Measurements from ENCODE around the gene NKIRAS1. TPM values are rescaled to one million over a fixed set of nuclear protein-coding genes. Genes with fewer than 3 reads are reported as not detected.

Gene NKIRAS1
- total and polyA plus RNA-seq, 2 experiments from 2014 or later = 9.2 to 9.7 TPM

- peaks cover 13% of the 10 kb centered on the region for H3K27me3 Mint-ChIP-seq (ENCODE audit: insufficient read depth, low read depth, poor library complexity)
- no peaks in the 10 kb centered on the region for H3K36me3 ChIP-seq (ENCODE audit: insufficient read depth)
- H3K9me3 Mint-ChIP-seq = no peaks in the 10 kb centered on the region
- no peak overlapping the region for H3K27ac Mint-ChIP-seq
- H3K4me2 ChIP-seq = no peak overlapping the region
- DNase-seq (ENCODE audit: low spot score) (no peak), ATAC-seq (no peak)
- H3K4me3 Mint-ChIP-seq = no peak overlapping the region
- no peaks in the 10 kb centered on the region for H3F3A ChIP-seq (replicated peaks; ENCODE audit: low read depth)
- peaks cover 13% of the 10 kb centered on the region for H3K4me1 Mint-ChIP-seq
- TF ChIP-seq JUNB (IDR thresholded peaks at IDR 0.05; ENCODE audit: unreplicated experiment) (no peak), CTCF (conservative IDR thresholded peaks at IDR 0.05; ENCODE audit: low read depth in 2 of 2) (peak; percentile 28 to 64; a peak in 3 of 4 replicates)
- H3K27me3 ChIP-seq (ENCODE audit: insufficient read depth) = no peaks in the 10 kb centered on the region
- peaks cover 8% of the 10 kb centered on the region; the same call in 1 of the 2 replicates for H3K4me1 ChIP-seq (ENCODE audit: insufficient read depth)
- H4K20me1 ChIP-seq (replicated peaks; ENCODE audit: insufficient read depth) = no peaks in the 10 kb centered on the region
- peaks cover under 1% of the 10 kb centered on the region; the same call in 2 of the 3 replicates for H3K36me3 Mint-ChIP-seq (ENCODE audit: low read depth)
- H2AFZ ChIP-seq = no peak overlapping the region
- H3K9me2 ChIP-seq (ENCODE audit: insufficient read depth) = no peaks in the 10 kb centered on the region
- no peak overlapping the region for H3K27ac ChIP-seq (ENCODE audit: low read depth)
- H3K79me2 ChIP-seq (replicated peaks; ENCODE audit: insufficient read depth) = no peaks in the 10 kb centered on the region
- no peak overlapping the region for H3K4me3 ChIP-seq
Observed at GRCh38 chr3:23926736-23927135, 9.9 kb upstream of the NKIRAS1 start.

GRCh38 chr3:23926246-23926645 lies 9.5 kb upstream of the NKIRAS1 start:
- DNase-seq (ENCODE audit: low spot score) (no peak), ATAC-seq (no peak)
- Histone ChIP-seq H3K9me2 (ENCODE audit: insufficient read depth) (no peaks in the 10 kb centered on the region), H3K27ac (ENCODE audit: low read depth) (no peak overlapping the region), H3K79me2 (replicated peaks; ENCODE audit: insufficient read depth) (no peaks in the 10 kb centered on the region), H3K4me2 (no peak overlapping the region), H3K4me3 (no peak overlapping the region), H4K20me1 (replicated peaks; ENCODE audit: insufficient read depth) (no peaks in the 10 kb centered on the region), H3K27me3 (ENCODE audit: insufficient read depth) (no peaks in the 10 kb centered on the region), H3K36me3 (ENCODE audit: insufficient read depth) (no peaks in the 10 kb centered on the region), H3K4me1 (ENCODE audit: insufficient read depth) (peaks cover 4% of the 10 kb centered on the region; the same call in 1 of the 2 replicates), H3F3A (replicated peaks; ENCODE audit: low read depth) (no peaks in the 10 kb centered on the region), H2AFZ (no peak overlapping the region)
- Mint-ChIP-seq H3K36me3 (ENCODE audit: low read depth) (peaks cover 5% of the 10 kb centered on the region; the same call in 2 of the 3 replicates), H3K27ac (no peak overlapping the region), H3K9me3 (no peaks in the 10 kb centered on the region), H3K27me3 (ENCODE audit: insufficient read depth, low read depth, poor library complexity) (peaks cover 13% of the 10 kb centered on the region), H3K4me3 (no peak overlapping the region), H3K4me1 (peaks cover 8% of the 10 kb centered on the region)
- TF ChIP-seq, protein P1, sequence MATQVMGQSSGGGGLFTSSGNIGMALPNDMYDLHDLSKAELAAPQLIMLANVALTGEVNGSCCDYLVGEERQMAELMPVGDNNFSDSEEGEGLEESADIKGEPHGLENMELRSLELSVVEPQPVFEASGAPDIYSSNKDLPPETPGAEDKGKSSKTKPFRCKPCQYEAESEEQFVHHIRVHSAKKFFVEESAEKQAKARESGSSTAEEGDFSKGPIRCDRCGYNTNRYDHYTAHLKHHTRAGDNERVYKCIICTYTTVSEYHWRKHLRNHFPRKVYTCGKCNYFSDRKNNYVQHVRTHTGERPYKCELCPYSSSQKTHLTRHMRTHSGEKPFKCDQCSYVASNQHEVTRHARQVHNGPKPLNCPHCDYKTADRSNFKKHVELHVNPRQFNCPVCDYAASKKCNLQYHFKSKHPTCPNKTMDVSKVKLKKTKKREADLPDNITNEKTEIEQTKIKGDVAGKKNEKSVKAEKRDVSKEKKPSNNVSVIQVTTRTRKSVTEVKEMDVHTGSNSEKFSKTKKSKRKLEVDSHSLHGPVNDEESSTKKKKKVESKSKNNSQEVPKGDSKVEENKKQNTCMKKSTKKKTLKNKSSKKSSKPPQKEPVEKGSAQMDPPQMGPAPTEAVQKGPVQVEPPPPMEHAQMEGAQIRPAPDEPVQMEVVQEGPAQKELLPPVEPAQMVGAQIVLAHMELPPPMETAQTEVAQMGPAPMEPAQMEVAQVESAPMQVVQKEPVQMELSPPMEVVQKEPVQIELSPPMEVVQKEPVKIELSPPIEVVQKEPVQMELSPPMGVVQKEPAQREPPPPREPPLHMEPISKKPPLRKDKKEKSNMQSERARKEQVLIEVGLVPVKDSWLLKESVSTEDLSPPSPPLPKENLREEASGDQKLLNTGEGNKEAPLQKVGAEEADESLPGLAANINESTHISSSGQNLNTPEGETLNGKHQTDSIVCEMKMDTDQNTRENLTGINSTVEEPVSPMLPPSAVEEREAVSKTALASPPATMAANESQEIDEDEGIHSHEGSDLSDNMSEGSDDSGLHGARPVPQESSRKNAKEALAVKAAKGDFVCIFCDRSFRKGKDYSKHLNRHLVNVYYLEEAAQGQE (IDR thresholded peaks at IDR 0.05; ENCODE audit: unreplicated experiment) = no peak
- TF ChIP-seq ZNF331 (CRISPR knock-in tag; IDR thresholded peaks at IDR 0.05; ENCODE audit: low read depth) (no peak), JUNB (IDR thresholded peaks at IDR 0.05; ENCODE audit: unreplicated experiment) (no peak), CTCF (conservative IDR thresholded peaks at IDR 0.05; ENCODE audit: low read depth in 2 of 2) (no peak), POLR2AphosphoS5 (IDR thresholded peaks at IDR 0.05; ENCODE audit: low read depth) (no peak), CREB1 (CRISPR knock-in tag; IDR thresholded peaks at IDR 0.05; ENCODE audit: low read depth) (no peak), ZNF462 (CRISPR knock-in tag; IDR thresholded peaks at IDR 0.05) (no peak)

Data from GM23338 (cell line).